HEK293 (cell line): Measurements from ENCODE around the gene MAP3K6.

ENCODE experiments used
- ZNF133 ChIP-seq: fragments of 450-650 bp; formaldehyde crosslinking; IDR thresholded peaks from 2 replicates; pipeline ENCODE4 v1.5.1; 2016; ENCODE audit warnings: missing biosample characterization, missing genetic modification characterization
- ZNF302 ChIP-seq: fragments of 450-650 bp; formaldehyde crosslinking; IDR thresholded peaks from 2 replicates; pipeline ENCODE4 v1.5.1; 2016; ENCODE audit warnings: missing biosample characterization, missing genetic modification characterization, low read depth

- no peak for TF ChIP-seq ZNF302 (tag by site-specific recombination)
- no peak for TF ChIP-seq ZNF133 (tag by site-specific recombination)
Observed at GRCh38 chr1:27322569-27323240, 44.1 kb downstream of the MAP3K6 start.
